ENCODE measurements around the gene RAB3D. TPM values are rescaled to one million over a fixed set of nuclear protein-coding genes. Genes with fewer than 3 reads are reported as not detected.
"Not testable (repeated sequence)": the region's sequence is repeated elsewhere in the genome, so short reads cannot be mapped to it uniquely, and the experiment has no call there.

Gene RAB3D
- total RNA-seq, 1 donor from 2014 or later = 43.9 TPM

DNA sequence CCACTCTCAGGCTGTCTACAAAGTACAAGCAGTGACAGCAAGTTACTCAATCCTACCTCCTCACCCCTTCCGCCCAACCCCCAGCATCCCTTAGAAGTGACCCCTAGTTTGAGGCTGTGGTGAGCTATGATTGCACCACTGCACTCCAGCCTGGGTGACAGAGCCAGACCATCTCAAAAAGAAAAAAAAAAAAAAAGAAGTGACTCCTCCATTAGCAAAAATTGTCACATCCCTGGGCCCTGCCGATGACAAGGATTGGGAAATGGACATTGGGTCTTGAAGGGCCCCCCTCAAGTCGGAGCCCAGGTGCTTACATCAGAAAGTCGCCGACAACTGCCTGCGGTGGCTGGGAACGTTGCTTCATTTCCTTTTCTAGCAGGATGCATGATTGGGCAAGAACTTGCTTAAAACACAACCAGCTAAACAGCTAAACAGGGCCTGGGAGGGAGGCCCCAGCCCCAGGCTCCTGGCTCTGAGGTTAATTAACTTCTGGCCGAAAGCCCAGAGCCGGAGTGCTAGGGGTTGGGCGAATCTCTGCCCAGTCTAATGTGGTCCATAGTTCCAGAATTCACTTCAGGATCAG, 15.3 kb downstream of the RAB3D start:
- Mint-ChIP-seq H3K4me3 (ENCODE audit: low read depth) (no peak overlapping the region), H3K4me1 (ENCODE audit: low read depth) (peaks cover 11% of the 10 kb centered on the region), H3K27ac (no peak overlapping the region), H3K9me3 (ENCODE audit: low read depth) (no peaks in the 10 kb centered on the region), H3K27me3 (no peaks in the 10 kb centered on the region), H3K36me3 (ENCODE audit: insufficient read depth) (peaks cover 4% of the 10 kb centered on the region)
- no peak for DNase-seq (ENCODE audit: low spot score, unreplicated experiment)
- TF ChIP-seq, protein P1, sequence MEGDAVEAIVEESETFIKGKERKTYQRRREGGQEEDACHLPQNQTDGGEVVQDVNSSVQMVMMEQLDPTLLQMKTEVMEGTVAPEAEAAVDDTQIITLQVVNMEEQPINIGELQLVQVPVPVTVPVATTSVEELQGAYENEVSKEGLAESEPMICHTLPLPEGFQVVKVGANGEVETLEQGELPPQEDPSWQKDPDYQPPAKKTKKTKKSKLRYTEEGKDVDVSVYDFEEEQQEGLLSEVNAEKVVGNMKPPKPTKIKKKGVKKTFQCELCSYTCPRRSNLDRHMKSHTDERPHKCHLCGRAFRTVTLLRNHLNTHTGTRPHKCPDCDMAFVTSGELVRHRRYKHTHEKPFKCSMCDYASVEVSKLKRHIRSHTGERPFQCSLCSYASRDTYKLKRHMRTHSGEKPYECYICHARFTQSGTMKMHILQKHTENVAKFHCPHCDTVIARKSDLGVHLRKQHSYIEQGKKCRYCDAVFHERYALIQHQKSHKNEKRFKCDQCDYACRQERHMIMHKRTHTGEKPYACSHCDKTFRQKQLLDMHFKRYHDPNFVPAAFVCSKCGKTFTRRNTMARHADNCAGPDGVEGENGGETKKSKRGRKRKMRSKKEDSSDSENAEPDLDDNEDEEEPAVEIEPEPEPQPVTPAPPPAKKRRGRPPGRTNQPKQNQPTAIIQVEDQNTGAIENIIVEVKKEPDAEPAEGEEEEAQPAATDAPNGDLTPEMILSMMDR (IDR thresholded peaks at IDR 0.05; ENCODE audit: unreplicated experiment) = no peak

DNA sequence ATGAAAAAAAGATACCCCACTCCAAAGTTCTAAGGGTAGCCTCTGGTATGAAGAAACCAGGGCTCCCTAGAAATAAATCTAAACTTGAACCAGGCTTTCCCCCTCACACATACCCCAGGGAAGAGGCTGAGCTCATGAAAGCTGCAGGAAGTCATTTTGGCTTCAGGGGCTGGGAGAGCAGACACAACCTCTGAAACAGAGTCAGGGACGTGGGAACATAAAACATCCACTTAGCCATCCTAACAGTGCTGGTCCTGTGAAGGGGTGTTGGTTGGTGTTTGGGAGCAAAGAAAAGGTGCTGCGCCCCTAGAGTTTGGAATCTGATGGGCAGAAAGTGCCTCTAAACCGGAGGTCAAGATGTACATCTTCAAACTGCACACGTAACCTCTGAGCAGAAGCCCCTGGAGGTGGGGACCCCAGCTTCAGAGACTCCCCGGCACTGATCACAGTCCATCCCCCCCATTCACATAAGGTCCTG, 15.8 kb downstream of the RAB3D start:
- H3K27ac Mint-ChIP-seq = no peak overlapping the region
- no peak for DNase-seq (ENCODE audit: low spot score, unreplicated experiment)
- TF ChIP-seq, protein P1 (IDR thresholded peaks at IDR 0.05; ENCODE audit: unreplicated experiment) = no peak

DNA sequence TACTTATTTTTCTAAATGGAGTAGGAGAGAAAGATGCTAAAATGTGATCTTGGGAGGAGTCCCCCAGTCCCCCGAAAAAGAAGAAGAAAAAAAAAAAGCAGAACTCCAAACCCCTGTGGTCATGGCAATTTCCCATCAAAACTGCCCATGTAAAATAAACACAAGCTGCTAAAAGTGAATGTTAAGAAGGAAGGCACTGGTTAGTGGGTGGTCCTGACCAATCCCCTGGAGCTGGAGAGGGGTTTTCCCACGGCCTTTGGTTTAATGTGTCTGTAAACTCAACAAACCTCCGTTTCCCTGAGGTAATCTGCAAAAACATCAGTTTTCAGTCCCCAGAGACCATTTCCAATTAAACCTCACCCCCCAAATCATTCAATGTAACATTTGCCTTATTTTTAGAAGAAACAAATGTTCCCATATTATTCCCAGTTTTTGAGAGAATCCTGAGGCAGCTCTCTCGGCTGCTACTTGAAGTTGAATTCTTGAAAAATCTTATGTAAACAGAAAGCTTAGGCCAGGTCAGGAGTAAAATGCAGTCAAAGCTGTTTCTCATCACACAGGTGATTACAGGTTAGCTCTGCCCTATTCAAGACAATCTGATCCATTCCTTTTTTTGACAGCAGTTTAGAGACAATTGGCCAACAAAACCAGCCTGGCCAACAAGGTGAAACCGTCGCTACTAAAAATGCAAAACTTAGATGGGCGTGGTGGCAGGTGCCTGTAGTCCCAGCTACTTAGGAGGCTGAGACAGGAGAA, 17.0 kb downstream of the RAB3D start:
- TF ChIP-seq, protein P1 (IDR thresholded peaks at IDR 0.05; ENCODE audit: unreplicated experiment) = no peak
- no peaks in the 10 kb centered on the region for H3K27me3 Mint-ChIP-seq
- H3K9me3 Mint-ChIP-seq (ENCODE audit: low read depth) = no peaks in the 10 kb centered on the region
- no peak for DNase-seq (ENCODE audit: low spot score, unreplicated experiment)
- H3K27ac Mint-ChIP-seq = peak overlapping the region; percentile 34
- H3K36me3 Mint-ChIP-seq (ENCODE audit: insufficient read depth) = peaks cover 4% of the 10 kb centered on the region
- peaks cover 11% of the 10 kb centered on the region for H3K4me1 Mint-ChIP-seq (ENCODE audit: low read depth)
- H3K4me3 Mint-ChIP-seq (ENCODE audit: low read depth) = no peak overlapping the region

More for the DNA sequence above, 15.8 kb downstream of the RAB3D start:
- no peak overlapping the region for H3K4me3 Mint-ChIP-seq (ENCODE audit: low read depth)
- H3K4me1 Mint-ChIP-seq (ENCODE audit: low read depth) = peaks cover 11% of the 10 kb centered on the region
- peaks cover 4% of the 10 kb centered on the region for H3K36me3 Mint-ChIP-seq (ENCODE audit: insufficient read depth)
- H3K27me3 Mint-ChIP-seq = no peaks in the 10 kb centered on the region
- no peaks in the 10 kb centered on the region for H3K9me3 Mint-ChIP-seq (ENCODE audit: low read depth)

DNA sequence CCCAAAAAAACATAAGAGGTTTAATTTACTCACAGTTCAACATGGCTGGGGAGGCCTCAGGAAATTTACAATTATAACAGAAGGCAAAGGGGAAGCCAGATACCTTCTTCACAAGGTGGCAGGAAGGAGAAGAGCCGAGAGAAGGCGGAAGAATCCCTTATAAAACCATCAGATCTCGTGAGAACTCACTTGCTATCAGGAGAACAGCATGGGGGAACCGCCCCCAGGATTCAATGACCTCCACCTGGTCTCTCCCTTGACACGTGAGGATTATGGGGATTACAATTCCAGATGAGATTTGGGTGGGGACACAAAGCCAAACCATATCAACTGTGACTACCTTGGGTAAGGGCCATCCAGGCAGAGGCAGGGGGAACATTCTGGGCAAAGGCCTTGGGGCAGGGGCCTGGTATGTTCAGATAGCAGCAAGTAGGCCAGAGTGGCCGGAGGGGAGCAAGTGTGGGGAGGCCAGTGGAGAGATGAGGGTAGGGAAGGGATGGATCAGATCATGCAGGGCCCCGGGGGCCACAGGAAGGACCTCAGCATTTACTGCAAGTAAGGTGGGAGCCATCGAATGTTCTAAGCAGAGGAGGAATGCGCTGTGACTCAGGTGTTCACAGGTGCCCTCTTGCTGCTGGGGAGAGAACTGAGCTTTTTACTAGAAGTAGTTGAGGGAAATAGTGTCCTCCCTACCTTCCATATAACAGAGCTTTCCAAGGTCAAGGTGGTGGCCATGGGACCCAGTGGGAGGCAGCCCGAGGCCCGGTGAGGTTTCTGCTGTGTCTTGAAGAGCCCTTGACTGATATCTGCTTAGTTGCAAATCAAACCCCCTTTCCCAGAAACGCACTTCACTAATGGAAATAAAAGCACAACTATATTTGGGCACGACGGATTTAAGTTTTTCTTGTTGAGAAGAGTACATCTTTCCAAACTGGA, 18.0 kb downstream of the RAB3D start:
- H3K36me3 Mint-ChIP-seq (ENCODE audit: insufficient read depth) = peaks cover 3% of the 10 kb centered on the region
- H3K4me3 Mint-ChIP-seq (ENCODE audit: low read depth) = no peak overlapping the region
- TF ChIP-seq, protein P1 (IDR thresholded peaks at IDR 0.05; ENCODE audit: unreplicated experiment) = peak; percentile 21
- no peaks in the 10 kb centered on the region for H3K27me3 Mint-ChIP-seq
- DNase-seq (ENCODE audit: low spot score, unreplicated experiment) = no peak
- H3K4me1 Mint-ChIP-seq (ENCODE audit: low read depth) = peaks cover 11% of the 10 kb centered on the region
- no peak overlapping the region for H3K27ac Mint-ChIP-seq
- no peaks in the 10 kb centered on the region for H3K9me3 Mint-ChIP-seq (ENCODE audit: low read depth)

DNA sequence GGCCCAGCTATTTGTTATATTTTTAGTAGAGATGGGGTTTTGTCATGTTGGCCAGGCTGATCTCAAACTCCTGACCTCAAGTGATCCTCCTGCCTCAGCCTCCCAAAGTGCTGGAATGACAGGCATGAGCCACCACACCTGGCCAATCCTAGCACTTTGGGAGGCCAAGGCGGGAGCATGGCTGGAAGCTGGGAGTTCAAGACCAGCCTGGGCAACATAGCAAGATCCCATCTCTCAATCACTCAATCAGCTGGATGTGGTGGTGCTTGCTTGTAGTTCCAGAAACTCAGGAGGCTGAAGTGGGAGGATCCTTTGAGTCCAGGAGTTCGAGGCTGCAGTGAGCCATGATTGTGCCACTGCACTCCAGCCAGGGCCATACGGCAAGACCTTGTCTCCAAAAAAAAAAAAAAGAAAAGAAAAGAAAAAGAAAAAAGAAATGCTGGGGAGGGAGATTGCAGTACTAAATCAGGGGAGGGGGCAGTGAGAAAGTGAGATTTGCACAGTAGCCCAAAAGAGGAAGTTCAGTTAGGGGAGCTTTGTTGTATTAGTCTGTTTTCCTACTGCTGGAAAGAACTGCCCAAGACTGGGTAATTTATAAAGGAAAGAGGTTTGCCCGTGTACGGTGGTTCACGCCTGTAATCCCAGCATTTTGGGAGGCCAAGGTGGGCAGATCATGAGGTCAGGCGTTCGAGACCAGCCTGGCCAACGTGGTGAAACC, 19.0 kb downstream of the RAB3D start:
- H3K4me3 Mint-ChIP-seq (ENCODE audit: low read depth); H3K27me3 Mint-ChIP-seq; H3K27ac Mint-ChIP-seq; DNase-seq (ENCODE audit: low spot score, unreplicated experiment); H3K9me3 Mint-ChIP-seq (ENCODE audit: low read depth); H3K36me3 Mint-ChIP-seq (ENCODE audit: insufficient read depth): not testable (repeated sequence)
- H3K4me1 Mint-ChIP-seq (ENCODE audit: low read depth) = peaks cover 11% of the 10 kb centered on the region

Measured in progenitor cell of endocrine pancreas (in vitro differentiated cells).